Smooth muscle cell of bladder (primary cell): ENCODE measurements around the gene HAUS6. TPM values are rescaled to one million over a fixed set of nuclear protein-coding genes. Genes with fewer than 3 reads are reported as not detected.

Experiments used
- total RNA-seq: library from RNA; depleted of rRNA; stranded (reverse); fragments of >200 nt; gene quantifications from 2 replicates; pipeline ENCODE4 v1.2.3, GENCODE V29; 2014

HAUS6 gene
- total RNA-seq: 7.8 and 9.2 TPM in 2 replicates

GRCh38 chr9:19102631-19103345 is at the start of gene HAUS6:
Gene HAUS6 (minus strand): TSS chr9:19102904. CDS start chr9:19102651, 253 bp downstream.

GRCh38 chr9:19048966-19049916 is 53.5 kb downstream of the HAUS6 start, which contains the start of gene RRAGA:
Gene RRAGA (plus strand): TSS chr9:19049427. CDS start chr9:19049660, 233 bp downstream.

GRCh38 chr9:19033015-19033414 is 69.7 kb downstream of the HAUS6 start, which contains the start of gene SAXO1:
Gene SAXO1 (minus strand): TSS chr9:19033209. CDS start chr9:19032908, 301 bp downstream.

Other genes with a start within 250 kb of the HAUS6 start
- under 0.01 and 0.09 TPM in 2 replicates for gene SAXO1, start 69.7 kb downstream of the HAUS6 start, total RNA-seq
- 49.5 and 70.6 TPM in 2 replicates for gene RRAGA, start 53.5 kb downstream of the HAUS6 start, total RNA-seq
- 238 and 662 TPM in 2 replicates for gene PLIN2, start 24.6 kb upstream of the HAUS6 start, total RNA-seq
- 43.4 and 47.1 TPM in 2 replicates for gene DENND4C, start 127.8 kb upstream of the HAUS6 start, total RNA-seq